ENCODE data around the gene INPPL1.

Gene INPPL1

DNA sequence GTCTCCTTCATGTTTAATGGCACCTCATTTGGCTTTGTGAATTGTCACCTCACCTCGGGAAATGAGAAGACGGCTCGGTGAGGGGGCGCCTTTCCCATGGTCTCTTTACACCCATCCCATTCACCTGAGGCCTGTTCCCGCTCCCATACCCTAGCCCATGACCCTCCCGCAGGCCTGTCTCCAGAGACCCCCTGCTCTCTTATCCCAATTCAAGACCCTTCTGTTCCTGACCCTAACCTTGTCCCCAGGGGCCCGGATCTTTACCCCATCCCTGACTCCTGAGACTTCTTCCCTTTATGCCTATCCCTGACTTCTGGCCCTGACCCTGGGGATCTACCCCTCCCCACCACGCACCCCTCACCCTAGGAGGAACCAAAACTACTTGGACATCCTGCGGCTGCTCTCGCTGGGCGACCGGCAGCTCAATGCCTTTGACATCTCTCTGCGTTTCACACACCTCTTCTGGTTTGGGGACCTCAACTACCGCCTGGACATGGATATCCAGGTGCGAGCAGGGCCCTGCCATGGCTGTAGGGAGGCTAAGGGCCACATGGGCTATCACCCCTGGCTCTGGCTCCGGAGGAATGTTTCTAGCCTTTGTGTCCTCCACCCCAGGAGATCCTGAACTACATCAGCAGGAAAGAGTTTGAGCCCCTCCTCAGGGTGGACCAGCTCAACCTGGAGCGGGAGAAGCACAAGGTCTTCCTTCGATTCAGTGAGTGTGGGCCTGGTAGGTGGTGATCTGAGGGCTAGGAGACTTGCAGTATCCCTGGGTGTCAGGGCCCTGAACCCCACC lies 7.9 kb downstream of the INPPL1 start:
- DNase-seq = no peak

GRCh38 chr11:72233056-72233772 lies 8.6 kb downstream of the INPPL1 start:
- no peak for DNase-seq

DNA sequence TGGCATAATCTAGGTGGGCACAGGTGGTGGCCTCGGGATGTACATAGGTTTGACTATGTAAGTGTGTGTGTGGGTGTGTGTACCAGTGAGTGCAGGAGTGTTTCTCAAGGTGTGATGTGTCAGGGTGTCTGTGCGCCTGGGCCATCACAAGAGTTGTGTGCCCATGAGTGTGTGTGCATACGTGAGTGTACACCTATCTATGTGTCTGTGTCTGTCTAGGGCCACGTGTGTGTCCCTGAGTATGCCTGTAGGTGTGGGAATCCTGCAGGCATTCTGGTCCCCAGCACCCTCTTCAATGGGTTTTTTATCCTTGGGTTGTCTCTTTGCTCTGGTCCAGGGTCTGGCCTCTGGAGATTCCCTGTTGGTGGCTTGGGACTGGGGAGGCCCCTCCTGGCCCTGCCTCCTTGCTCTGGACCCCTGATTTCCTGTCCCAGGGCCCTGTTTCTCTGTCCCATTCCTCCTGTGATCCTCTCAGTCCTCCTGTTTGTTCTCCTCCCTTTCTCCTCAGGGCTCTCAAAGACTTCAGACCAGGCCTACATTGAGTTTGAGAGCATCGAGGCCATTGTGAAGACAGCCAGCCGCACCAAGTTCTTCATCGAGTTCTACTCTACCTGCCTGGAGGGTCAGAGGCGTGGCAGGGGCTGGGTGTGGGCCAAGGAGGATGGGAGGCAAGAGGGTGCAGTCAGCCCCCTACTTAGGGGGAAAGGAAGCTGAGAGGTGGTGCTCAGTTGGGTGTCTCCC lies 9.4 kb downstream of the INPPL1 start:
- no peak for DNase-seq

- no peak for DNase-seq
Observed at GRCh38 chr11:72234514-72234830, 9.9 kb downstream of the INPPL1 start.

DNA sequence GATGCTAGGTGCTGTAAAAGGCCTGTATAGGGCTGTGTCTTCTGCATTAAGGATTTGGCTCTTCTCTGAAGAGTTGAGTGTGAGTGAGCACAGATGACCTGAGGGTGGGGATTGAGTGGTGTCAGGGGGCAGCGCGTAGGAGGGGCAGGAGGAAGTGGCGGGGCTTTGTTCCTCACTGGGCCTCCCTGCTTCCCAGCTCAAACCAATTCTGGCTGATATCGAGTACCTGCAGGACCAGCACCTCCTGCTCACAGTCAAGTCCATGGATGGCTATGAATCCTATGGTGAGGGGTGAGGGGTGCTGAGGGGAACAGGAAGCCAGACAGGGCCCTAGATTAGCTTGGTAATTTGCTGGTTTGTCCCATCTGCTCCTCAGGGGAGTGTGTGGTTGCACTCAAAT lies 10.4 kb downstream of the INPPL1 start:
- no peak for DNase-seq

DNA sequence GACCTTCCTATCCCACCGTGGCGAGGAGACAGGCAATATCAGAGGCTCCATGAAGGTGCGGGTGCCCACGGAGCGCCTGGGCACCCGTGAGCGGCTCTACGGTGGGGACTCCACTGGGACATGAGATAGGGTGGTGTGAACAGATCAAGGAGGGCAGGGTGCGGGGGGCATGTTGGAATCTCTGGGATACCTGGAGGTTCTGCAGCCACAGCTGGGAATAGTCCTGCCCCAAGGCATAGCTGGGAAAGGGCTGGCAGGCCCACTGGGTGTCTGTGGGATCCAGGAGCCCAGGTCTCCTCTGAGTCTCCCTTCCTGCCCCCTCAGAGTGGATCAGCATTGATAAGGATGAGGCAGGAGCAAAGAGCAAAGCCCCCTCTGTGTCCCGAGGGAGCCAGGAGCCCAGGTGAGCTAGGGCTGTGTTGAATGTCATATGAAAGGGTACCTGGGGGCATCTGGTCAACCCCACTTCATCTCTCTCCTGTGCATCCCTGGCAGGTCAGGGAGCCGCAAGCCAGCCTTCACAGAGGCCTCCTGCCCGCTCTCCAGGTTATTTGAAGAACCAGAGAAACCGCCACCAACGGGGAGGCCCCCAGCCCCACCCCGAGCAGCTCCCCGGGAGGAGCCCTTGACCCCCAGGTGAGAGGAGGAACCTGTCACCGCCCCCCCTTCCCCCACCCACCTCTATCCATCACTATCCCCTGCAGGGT lies 10.9 kb downstream of the INPPL1 start:
- no peak for DNase-seq

- no peak for DNase-seq
Observed at GRCh38 chr11:72236083-72236697, 11.6 kb downstream of the INPPL1 start.

- no peak for DNase-seq
Observed at GRCh38 chr11:72236774-72237111, 12.2 kb downstream of the INPPL1 start.

DNA sequence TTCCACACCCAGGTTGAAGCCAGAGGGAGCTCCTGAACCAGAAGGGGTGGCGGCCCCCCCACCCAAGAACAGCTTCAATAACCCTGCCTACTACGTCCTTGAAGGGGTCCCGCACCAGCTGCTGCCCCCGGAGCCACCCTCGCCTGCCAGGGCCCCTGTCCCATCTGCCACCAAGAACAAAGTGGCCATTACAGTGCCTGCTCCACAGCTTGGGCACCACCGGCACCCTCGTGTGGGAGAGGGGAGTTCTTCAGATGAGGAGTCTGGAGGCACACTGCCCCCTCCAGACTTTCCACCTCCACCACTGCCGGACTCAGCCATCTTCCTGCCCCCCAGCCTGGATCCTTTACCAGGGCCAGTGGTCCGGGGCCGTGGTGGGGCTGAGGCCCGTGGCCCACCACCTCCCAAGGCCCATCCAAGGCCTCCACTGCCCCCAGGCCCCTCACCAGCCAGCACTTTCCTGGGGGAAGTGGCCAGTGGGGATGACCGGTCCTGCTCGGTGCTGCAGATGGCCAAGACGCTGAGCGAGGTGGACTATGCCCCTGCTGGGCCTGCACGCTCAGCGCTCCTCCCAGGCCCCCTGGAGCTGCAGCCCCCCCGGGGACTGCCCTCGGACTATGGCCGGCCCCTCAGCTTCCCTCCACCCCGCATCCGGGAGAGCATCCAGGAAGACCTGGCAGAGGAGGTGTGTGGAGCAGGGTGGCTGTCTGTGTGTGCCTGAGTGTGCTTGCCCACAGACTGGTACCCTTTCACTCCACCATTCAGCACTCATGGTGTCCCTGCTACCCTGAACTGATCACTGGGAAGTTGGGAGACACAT lies 12.8 kb downstream of the INPPL1 start:
- no peak for DNase-seq

- DNase-seq = peak; percentile 24 to 58
Observed at GRCh38 chr11:72238040-72238450, 13.5 kb downstream of the INPPL1 start.

DNA sequence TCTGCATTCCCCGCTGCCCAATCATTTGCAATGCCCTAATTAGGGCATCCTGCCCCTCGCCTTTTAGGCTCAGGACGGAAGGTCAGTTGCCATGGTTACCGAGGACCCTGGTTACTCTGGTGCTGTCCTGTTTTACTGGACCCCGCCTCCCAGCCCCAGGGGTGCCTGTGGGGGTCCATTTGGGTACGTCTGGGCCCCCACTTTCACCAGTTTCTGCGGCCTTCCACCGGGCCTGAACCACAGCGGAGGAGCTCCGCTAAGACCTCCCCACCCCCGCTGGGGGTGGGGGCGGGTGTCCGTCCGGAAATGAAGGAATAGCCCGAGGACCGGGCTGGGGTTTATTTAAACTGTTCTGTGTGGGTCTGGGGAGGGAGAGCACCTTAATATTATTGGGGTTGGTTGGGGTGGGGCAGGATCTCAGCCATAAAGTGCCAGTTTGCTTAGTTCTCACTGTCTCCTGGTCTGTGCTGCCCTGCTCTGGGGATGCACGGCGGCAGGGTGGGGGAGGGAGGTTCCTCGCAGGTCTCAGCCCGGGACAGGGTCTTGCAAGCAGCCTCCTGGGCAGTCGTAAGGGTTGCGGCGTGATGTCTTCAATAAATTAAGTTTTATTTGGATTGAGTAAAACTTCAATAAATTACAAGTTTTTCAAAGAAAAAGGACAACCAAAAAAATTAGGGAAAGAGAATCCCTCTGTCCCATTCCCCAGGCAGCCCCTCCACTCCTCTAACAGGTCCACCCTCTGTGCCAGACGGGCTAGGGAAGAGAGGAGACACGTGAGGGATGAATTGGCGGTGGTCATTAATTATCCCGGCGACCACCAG lies 14.1 kb downstream of the INPPL1 start:
- no peak for DNase-seq

- peak in 1 of 2 experiments; percentile 17 for DNase-seq
Observed at GRCh38 chr11:72239313-72239848, 14.8 kb downstream of the INPPL1 start.

DNA sequence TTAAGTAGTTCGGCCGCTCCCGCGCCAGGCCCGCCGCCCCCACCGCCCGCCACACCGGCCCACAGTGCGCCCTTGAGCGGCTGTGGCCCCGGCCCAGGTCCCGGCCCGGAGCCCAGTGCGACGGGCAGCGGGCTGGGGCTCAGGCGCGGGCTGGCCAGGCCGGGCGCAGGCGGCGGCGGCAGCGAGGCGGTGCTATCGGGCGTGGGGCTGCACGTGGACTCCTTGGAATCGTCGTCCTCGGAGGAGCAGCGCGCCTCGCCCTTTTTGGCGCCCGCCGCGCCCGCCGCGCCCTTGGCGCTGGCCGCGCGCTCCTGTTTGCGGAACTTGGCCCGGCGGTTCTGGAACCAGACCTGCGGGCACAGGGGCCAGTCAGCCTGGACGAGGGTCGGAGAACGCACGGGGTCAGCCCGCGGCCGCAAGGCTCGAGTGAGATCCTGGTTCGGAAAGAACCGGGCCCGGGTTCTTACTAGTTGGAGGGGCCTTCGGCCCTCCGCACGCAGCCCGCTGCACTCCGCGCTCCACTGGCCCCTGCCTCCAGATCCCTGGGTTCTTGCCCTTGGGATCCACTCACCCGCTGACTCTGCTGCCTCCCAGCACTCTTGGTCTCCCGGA lies 15.4 kb downstream of the INPPL1 start:
- DNase-seq = no peak

- no peak for DNase-seq
Observed at GRCh38 chr11:72240461-72241290, 16.1 kb downstream of the INPPL1 start.

GRCh38 chr11:72241291-72241781 lies 16.8 kb downstream of the INPPL1 start:
- no peak for DNase-seq

DNA sequence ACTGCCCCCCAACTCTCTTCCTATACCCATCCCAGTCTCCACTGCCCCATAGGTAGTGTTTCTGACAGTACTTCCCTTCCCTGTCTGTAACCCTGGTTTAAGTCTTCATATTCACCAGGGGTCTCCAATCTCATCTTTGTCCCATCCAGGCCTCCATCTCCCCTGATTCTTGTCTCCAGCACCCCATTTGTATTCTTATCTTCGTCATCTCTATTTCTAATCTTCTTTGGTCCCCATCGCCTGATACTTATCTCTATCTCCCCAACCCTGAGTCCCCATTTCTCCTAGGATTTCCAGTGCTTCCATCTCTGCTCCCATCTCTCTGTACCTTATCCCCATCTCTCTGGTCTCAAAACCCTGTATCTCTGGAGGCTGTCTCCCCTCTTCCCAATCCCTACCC lies 17.6 kb downstream of the INPPL1 start:
- no peak for DNase-seq

- DNase-seq = no peak
Observed at GRCh38 chr11:72243173-72244059, 18.8 kb downstream of the INPPL1 start.

DNA sequence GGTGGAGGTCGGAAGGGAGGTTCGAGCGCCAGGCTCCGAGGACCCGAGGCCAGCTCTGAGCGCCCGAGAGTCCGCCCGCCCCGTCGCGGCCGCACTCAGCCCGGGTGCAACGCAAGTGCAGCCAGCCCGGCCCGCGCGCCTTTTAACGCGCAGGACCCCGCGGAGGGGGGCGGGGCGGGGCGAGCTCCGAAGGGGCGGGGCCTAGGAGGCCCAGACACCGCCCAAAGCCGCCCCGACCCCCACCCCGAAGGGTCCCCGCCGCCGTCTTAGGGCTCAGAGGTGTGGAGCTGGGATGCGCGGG lies 19.4 kb downstream of the INPPL1 start, which contains the start of gene PHOX2A:
Gene PHOX2A, minus strand, starts transcription at position 117 of the 301 bp plus-strand sequence. CDS start 172 bp downstream, outside the sequence.
- DNase-seq = no peak
